SU-DHL-6 (cell line): ENCODE data around the gene ZNF775.

Experiments
- H2AFZ ChIP-seq: fragments of 200-600 bp; sonication (generic); 2 replicates; pipeline ENCODE4 v1.6.1; 2014; ENCODE audit warnings: low read depth, mild to moderate bottlenecking, moderate library complexity, mixed read lengths, antibody characterized with exemption, low read length; ENCODE audit not compliant: severe bottlenecking
- H3F3A ChIP-seq: fragments of 200-600 bp; shearing (Covaris generic); 2 replicates; pipeline ENCODE4 v1.6.0; 2016; ENCODE audit warnings: antibody characterized with exemption, mild to moderate bottlenecking; ENCODE audit not compliant: insufficient read depth
- H3K27ac ChIP-seq: fragments of 200-600 bp; sonication (generic); 2 replicates; pipeline ENCODE4 v1.5.1; 2016; ENCODE audit warnings: low read depth, mild to moderate bottlenecking, low read length, moderate library complexity, mixed read lengths
- H3K27me3 ChIP-seq: fragments of 200-600 bp; sonication (generic), shearing (Covaris generic); 2 replicates; pipeline ENCODE4 v1.6.0; 2014; ENCODE audit warnings: mild to moderate bottlenecking, low read length
- H3K36me3 ChIP-seq: fragments of 200-600 bp; sonication (generic); 2 replicates; pipeline ENCODE4 v1.6.1; 2014; ENCODE audit warnings: mild to moderate bottlenecking, low read length, mixed read lengths
- H3K4me2 ChIP-seq: fragments of 300-600, 200-600 bp; shearing (Covaris generic), sonication (generic); 2 replicates; pipeline ENCODE4 v1.6.0; 2014; ENCODE audit warnings: low read length, low read depth, mild to moderate bottlenecking; ENCODE audit not compliant: poor library complexity, severe bottlenecking
- H3K4me3 ChIP-seq: fragments of 200-600 bp; sonication (generic); 2 replicates; pipeline ENCODE4 v1.5.1; 2014; ENCODE audit warnings: antibody characterized with exemption, low read length, mild to moderate bottlenecking, mixed read lengths; ENCODE audit not compliant: insufficient read depth, poor library complexity, severe bottlenecking
- H3K79me2 ChIP-seq: fragments of 200-600 bp; sonication (generic); 2 replicates; pipeline ENCODE4 v1.6.1; 2014; ENCODE audit warnings: mild to moderate bottlenecking, low read length, moderate library complexity; ENCODE audit not compliant: insufficient read depth
- H3K9ac ChIP-seq: fragments of 200-600 bp; sonication (generic); 2 replicates; pipeline ENCODE4 v1.7.0; 2014; ENCODE audit warnings: mild to moderate bottlenecking, low read length
- H3K9me2 ChIP-seq: fragments of 200-600 bp; sonication (generic); replicated peaks from 2 replicates; pipeline ENCODE4 v1.6.1; 2014; ENCODE audit warnings: low read length; ENCODE audit not compliant: insufficient read depth
- H3K9me3 ChIP-seq: fragments of 200-600 bp; sonication (generic); 2 replicates; pipeline ENCODE4 v1.6.1; 2014; ENCODE audit warnings: low read length, mixed read lengths; ENCODE audit not compliant: insufficient read depth
- H4K20me1 ChIP-seq: fragments of 200-600 bp; sonication (generic); 2 replicates; pipeline ENCODE4 v1.6.1; 2014; ENCODE audit warnings: low read depth, mild to moderate bottlenecking, antibody characterized with exemption, low read length, moderate library complexity, mixed read lengths
- CTCF ChIP-seq: fragments of 200-600 bp; sonication (generic); IDR thresholded peaks from one replicate; pipeline ENCODE4 v1.5.1; 2017; ENCODE audit warnings: antibody characterized with exemption, mild to moderate bottlenecking, low read length, moderate library complexity; ENCODE audit not compliant: insufficient read depth, poor library complexity, severe bottlenecking
- EZH2phosphoT487 ChIP-seq: fragments of 200-600 bp; sonication (generic), shearing (Covaris generic); conservative IDR thresholded peaks from 2 replicates; pipeline ENCODE4 v1.6.1; 2018; ENCODE audit warnings: mild to moderate bottlenecking, antibody characterized with exemption, low read length, moderate library complexity, mixed read lengths

Gene ZNF775

GRCh38 chr7:150377196-150377595 lies 1.9 kb upstream of the ZNF775 start:
- peak overlapping the region; percentile 64 for H3K4me2 ChIP-seq
- H3K27ac ChIP-seq: peak overlapping the region; percentile 80
- no peaks in the 10 kb centered on the region for H3K36me3 ChIP-seq
- H3F3A ChIP-seq: peaks cover 21% of the 10 kb centered on the region
- H3K9me2 ChIP-seq: no peaks in the 10 kb centered on the region
- H3K9me3 ChIP-seq: no peaks in the 10 kb centered on the region
- no peaks in the 10 kb centered on the region for H3K79me2 ChIP-seq
- H3K9ac ChIP-seq: no peak overlapping the region
- no peaks in the 10 kb centered on the region for H3K27me3 ChIP-seq
- no peak overlapping the region for H3K4me3 ChIP-seq
- no peak for TF ChIP-seq EZH2phosphoT487
- TF ChIP-seq CTCF: no peak
- H4K20me1 ChIP-seq: no peaks in the 10 kb centered on the region
- no peak overlapping the region for H2AFZ ChIP-seq

GRCh38 chr7:150377635-150378034 lies 1.5 kb upstream of the ZNF775 start:
- H3K9ac ChIP-seq: peak overlapping the region; percentile 90; the same call in 1 of the 2 replicates
- H2AFZ ChIP-seq: no peak overlapping the region
- H3K9me3 ChIP-seq: no peaks in the 10 kb centered on the region
- H3K36me3 ChIP-seq: no peaks in the 10 kb centered on the region
- no peaks in the 10 kb centered on the region for H4K20me1 ChIP-seq
- peak overlapping the region; percentile 80 for H3K27ac ChIP-seq
- TF ChIP-seq EZH2phosphoT487 (0 out of 2 replicates have a peak, but pooled peaks have one; percentile 26), CTCF (no peak)
- peak overlapping the region; percentile 64 for H3K4me2 ChIP-seq
- no peak overlapping the region for H3K4me3 ChIP-seq
- H3F3A ChIP-seq: peaks cover 21% of the 10 kb centered on the region
- no peaks in the 10 kb centered on the region for H3K27me3 ChIP-seq
- no peaks in the 10 kb centered on the region for H3K79me2 ChIP-seq
- no peaks in the 10 kb centered on the region for H3K9me2 ChIP-seq

GRCh38 chr7:150378115-150378852 lies 846 bp upstream of the ZNF775 start:
- Histone ChIP-seq H3K27ac (peak overlapping the region; percentile 80), H3K27me3 (no peaks in the 10 kb centered on the region), H3F3A (peaks cover 21% of the 10 kb centered on the region), H4K20me1 (no peaks in the 10 kb centered on the region), H3K4me3 (peak overlapping the region; percentile 91), H3K9ac (peak overlapping the region; percentile 90), H3K79me2 (0 out of 2 replicates have a peak, but pooled peaks cover 2% of the 10 kb centered on the region), H3K36me3 (no peaks in the 10 kb centered on the region), H3K4me2 (peak overlapping the region; percentile 64), H3K9me2 (no peaks in the 10 kb centered on the region), H3K9me3 (no peaks in the 10 kb centered on the region), H2AFZ (peak overlapping the region; percentile 89)
- no peak for TF ChIP-seq EZH2phosphoT487
